GM13976 (cell line): ENCODE measurements around the gene BMP6.

Source experiments
- DNase-seq: peaks from one replicate; pipeline ENCODE4 v3.0.0; 2012; ENCODE audit warnings: low spot score
- in situ Hi-C: fragments of 300-500 bp; cut with MboI; formaldehyde crosslinking; loops from one replicate; pipeline ENCODE4 v1.12.0; 2022; ENCODE audit warnings: low sequenced_read_pairs, mixed read lengths, inconsistent platforms; ENCODE audit not compliant: unreplicated experiment
- TF ChIP-seq, protein P1 (sequence below): IDR thresholded peaks from 2 replicates; pipeline ENCODE4 v1.5.1; 2012; ENCODE audit warnings: borderline replicate concordance, mild to moderate bottlenecking; ENCODE audit not compliant: insufficient read depth; ENCODE audit errors: extremely low read depth, missing control alignments, control extremely low read depth

BMP6 gene

DNA sequence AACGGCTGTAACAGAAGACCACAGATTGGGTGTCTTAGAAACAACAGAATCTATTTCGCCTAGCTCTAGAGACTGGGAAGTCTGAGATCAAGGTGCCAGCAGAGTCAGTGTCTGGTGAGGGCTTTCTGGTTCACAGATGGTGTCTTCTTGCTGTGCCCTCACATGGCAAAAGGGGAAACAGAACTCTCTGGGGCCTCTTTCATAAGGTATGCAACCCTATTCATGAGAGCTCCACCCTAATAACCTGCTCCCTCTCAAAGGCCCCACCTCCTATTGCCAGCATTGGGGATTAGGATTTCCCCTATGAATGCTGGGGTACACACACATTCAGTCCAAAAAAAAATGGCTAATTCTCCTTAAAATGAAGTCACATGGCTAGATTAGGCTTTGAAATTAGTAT, 174.7 kb downstream of the BMP6 start:
- TF ChIP-seq, protein P1, sequence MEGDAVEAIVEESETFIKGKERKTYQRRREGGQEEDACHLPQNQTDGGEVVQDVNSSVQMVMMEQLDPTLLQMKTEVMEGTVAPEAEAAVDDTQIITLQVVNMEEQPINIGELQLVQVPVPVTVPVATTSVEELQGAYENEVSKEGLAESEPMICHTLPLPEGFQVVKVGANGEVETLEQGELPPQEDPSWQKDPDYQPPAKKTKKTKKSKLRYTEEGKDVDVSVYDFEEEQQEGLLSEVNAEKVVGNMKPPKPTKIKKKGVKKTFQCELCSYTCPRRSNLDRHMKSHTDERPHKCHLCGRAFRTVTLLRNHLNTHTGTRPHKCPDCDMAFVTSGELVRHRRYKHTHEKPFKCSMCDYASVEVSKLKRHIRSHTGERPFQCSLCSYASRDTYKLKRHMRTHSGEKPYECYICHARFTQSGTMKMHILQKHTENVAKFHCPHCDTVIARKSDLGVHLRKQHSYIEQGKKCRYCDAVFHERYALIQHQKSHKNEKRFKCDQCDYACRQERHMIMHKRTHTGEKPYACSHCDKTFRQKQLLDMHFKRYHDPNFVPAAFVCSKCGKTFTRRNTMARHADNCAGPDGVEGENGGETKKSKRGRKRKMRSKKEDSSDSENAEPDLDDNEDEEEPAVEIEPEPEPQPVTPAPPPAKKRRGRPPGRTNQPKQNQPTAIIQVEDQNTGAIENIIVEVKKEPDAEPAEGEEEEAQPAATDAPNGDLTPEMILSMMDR: no peak
- in situ Hi-C loops: no loop called here
- no peak for DNase-seq

- TF ChIP-seq, protein P1: no peak
- in situ Hi-C loops: no loop called here
Measured at GRCh38 chr6:7901056-7901455, 175.2 kb downstream of the BMP6 start.

DNA sequence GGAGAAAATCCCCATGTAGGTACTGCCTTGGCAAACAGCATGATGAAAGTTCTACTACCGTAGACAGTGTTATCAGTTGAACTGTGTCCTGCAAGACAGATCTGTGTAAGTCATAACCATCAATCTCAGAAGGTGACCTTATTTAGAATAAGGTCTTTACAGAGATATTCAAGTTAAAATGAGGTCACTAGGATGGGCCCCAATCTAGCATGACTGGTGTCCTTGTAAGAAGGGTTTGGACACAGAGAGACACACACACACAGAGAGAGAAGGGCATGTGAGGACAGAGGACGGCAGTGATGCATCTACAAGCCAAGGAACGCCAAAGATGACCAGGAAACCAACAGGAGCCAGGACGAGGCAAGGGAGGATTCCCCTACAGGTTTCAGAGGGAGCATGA, 175.9 kb downstream of the BMP6 start:
- in situ Hi-C loops: no loop called here
- no peak for DNase-seq
- TF ChIP-seq, protein P1: no peak

More at GRCh38 chr6:7901056-7901455, 175.2 kb downstream of the BMP6 start:
- no peak for DNase-seq

GRCh38 chr6:7902221-7902620, 176.3 kb downstream of the BMP6 start:
- in situ Hi-C loops: no loop called here
- DNase-seq: no peak
- TF ChIP-seq, protein P1: no peak

DNA sequence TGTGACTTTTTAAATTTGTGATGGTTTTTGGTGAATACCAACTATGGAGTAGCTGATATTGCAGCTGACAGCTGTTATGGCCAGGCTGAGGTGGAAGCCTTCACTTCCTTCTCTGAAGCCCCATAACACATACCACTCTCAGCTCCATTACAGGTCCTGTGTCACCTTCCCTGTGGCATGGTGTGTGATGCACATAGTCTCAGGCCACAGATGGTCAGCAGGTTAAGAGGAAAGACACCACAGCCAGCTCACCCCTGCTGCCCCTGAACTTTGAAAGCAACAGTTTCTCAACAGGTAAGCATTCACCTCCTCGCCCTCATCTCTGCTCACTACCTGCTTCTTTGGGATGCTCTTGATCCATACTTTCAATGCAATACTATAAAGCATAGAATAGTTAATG, 177.0 kb downstream of the BMP6 start:
- in situ Hi-C loops: no loop called here
- DNase-seq: no peak
- TF ChIP-seq, protein P1: no peak

- no peak for DNase-seq
- in situ Hi-C loops: no loop called here
- TF ChIP-seq, protein P1: no peak
Measured at GRCh38 chr6:7903673-7904072, 177.8 kb downstream of the BMP6 start.
